Right renal pelvis (tissue), 4 donors: ENCODE results near the gene NFE2. TPM values are rescaled to one million over a fixed set of nuclear protein-coding genes. Genes with fewer than 3 reads are reported as not detected.
"Not testable (repeated sequence)": the region's sequence is repeated elsewhere in the genome, so short reads cannot be mapped to it uniquely, and the experiment has no call there.

Experiments used
- DNase-seq, 4 donors: peaks; one replicate each; pipeline ENCODE4 v3.0.0-alpha.2; 2013; ENCODE audit warnings: low read depth in 4 of 4, low spot score in 3 of 4, missing footprints in 1 of 4
- polyA plus RNA-seq, 4 donors: library from polyadenylated mRNA; unstranded; fragments of 120-200 nt; gene quantifications; one replicate each; pipeline ENCODE4 v1.2.1, GENCODE V29; 2013; ENCODE audit not compliant: insufficient read length in 4 of 4

NFE2 gene
- polyA plus RNA-seq = 1 to 10 TPM; 2.0 to 4.8 (median 2.4) TPM

GRCh38 chr12:54300732-54301427 lies at the start of gene NFE2:
Gene NFE2 (minus strand): TSS chr12:54301015. CDS start chr12:54295248, 5,767 bp downstream.
- peak in 1 of 4 donors; percentile 66 for DNase-seq

- DNase-seq = no peak
These were observed 48.9 kb upstream of the NFE2 start for GRCh38 chr12:54349679-54350078.

GRCh38 chr12:54349036-54349435 lies 48.2 kb upstream of the NFE2 start:
- DNase-seq = no peak

GRCh38 chr12:54341378-54342300 lies 40.8 kb upstream of the NFE2 start:
- no peak for DNase-seq

- DNase-seq = no peak
These were observed 40.0 kb upstream of the NFE2 start for GRCh38 chr12:54340846-54341245.

- DNase-seq = no peak
These were observed 38.0 kb upstream of the NFE2 start for GRCh38 chr12:54338698-54339296.

- DNase-seq = no peak
These were observed 37.2 kb upstream of the NFE2 start for GRCh38 chr12:54337854-54338650.

- no peak for DNase-seq
These were observed 36.5 kb upstream of the NFE2 start for GRCh38 chr12:54337280-54337842.

GRCh38 chr12:54333420-54334034 lies 32.7 kb upstream of the NFE2 start:
- DNase-seq = no peak

- no peak for DNase-seq
These were observed 30.6 kb upstream of the NFE2 start for GRCh38 chr12:54331461-54331860.

- DNase-seq = no peak
These were observed 29.6 kb upstream of the NFE2 start for GRCh38 chr12:54330442-54330841.

- no peak for DNase-seq
These were observed 28.9 kb upstream of the NFE2 start for GRCh38 chr12:54329759-54330158.

- no peak for DNase-seq
These were observed 28.0 kb upstream of the NFE2 start for GRCh38 chr12:54328595-54329337.

GRCh38 chr12:54325442-54326109 lies 24.8 kb upstream of the NFE2 start:
- not testable (repeated sequence) for DNase-seq

GRCh38 chr12:54324617-54325441 lies 24.0 kb upstream of the NFE2 start, which contains the start of gene COPZ1:
Gene COPZ1 (plus strand): TSS chr12:54325131. CDS start chr12:54325164, 33 bp downstream.
- DNase-seq = peak; percentile 91 to 99 (median 98)

GRCh38 chr12:54321363-54321762 lies 20.5 kb upstream of the NFE2 start:
- DNase-seq = no peak

GRCh38 chr12:54312309-54312708 lies 11.5 kb upstream of the NFE2 start:
- not testable (repeated sequence) for DNase-seq
